Posterior vena cava (tissue), 2 donors: ENCODE measurements around the gene DQX1. TPM values are rescaled to one million over a fixed set of nuclear protein-coding genes. Genes with fewer than 3 reads are reported as not detected.
"Not testable (repeated sequence)": the region's sequence is repeated elsewhere in the genome, so short reads cannot be mapped to it uniquely, and the experiment has no call there.

Experiments
- DNase-seq: peaks from one replicate; pipeline ENCODE4 v3.0.0-alpha.2; 2020; ENCODE audit warnings: low spot score
- intact Hi-C, 2 donors: fragments of 100-400 bp; cut with DNase I; formaldehyde crosslinking; loops; one replicate each; pipeline versions ENCODE4 v1.14.1 to v1.14.2; 2022 to 2023
- total RNA-seq, 2 donors: library from RNA; stranded (reverse); fragmentation: NEBNext Ultra II Directional; extraction: Animal tissue kit (Norgen Biotek cat#: 25700); gene quantifications; one replicate each; pipeline ENCODE4 v1.2.1, GENCODE V29; 2021
- donor health status: DM: yes; HTN: yes; CAD: no.
- donor health status: DM: yes; HTN: yes; CAD: no.

DQX1 gene
- total RNA-seq, 2 donors from 2014 or later: not detected

- intact Hi-C loops: loop anchor here (5.0 kb wide), 2 partner anchors 100 to 105 kb away; no protein-coding TSS in a partner anchor
- DNase-seq: peak; percentile 91
These were observed 43.9 kb downstream of the DQX1 start for GRCh38 chr2:74481961-74482800.

- intact Hi-C loops: loop anchor here (5.0 kb wide), 2 partner anchors 101 to 106 kb away; no protein-coding TSS in a partner anchor
- no peak for DNase-seq
These were observed 44.6 kb downstream of the DQX1 start for GRCh38 chr2:74481431-74481830.

- DNase-seq: peak; percentile 58
- intact Hi-C loops: no loop called here
These were observed 51.1 kb downstream of the DQX1 start for GRCh38 chr2:74474899-74475298.

- peak; percentile 76 for DNase-seq
- intact Hi-C loops: no loop called here
These were observed 51.5 kb downstream of the DQX1 start for GRCh38 chr2:74474481-74474880.

- intact Hi-C loops: no loop called here
- no peak for DNase-seq
These were observed 53.1 kb downstream of the DQX1 start for GRCh38 chr2:74472945-74473258.

GRCh38 chr2:74472086-74472944, 53.7 kb downstream of the DQX1 start, which contains the start of gene MRPL53:
Gene MRPL53 (minus strand): TSS chr2:74472680. CDS start chr2:74472660, 20 bp downstream.
- intact Hi-C loops: no loop called here
- peak; percentile 98 for DNase-seq

GRCh38 chr2:74471332-74472065, 54.5 kb downstream of the DQX1 start:
- intact Hi-C loops: no loop called here
- peak; percentile 38 for DNase-seq

- peak; percentile 47 for DNase-seq
- intact Hi-C loops: not testable (repeated sequence)
These were observed 55.3 kb downstream of the DQX1 start for GRCh38 chr2:74470742-74471141.

Other genes with a start within 250 kb of the DQX1 start
- 1 to 10 TPM; 3.9 to 5.3 TPM for gene SLC4A5, start 182.8 kb downstream of the DQX1 start, total RNA-seq
- gene DCTN1, start 145.9 kb downstream of the DQX1 start, total RNA-seq: 100 to 1,000 TPM; 165 to 167 TPM
- 1 to 10 TPM; 2.3 to 2.7 TPM for gene C2orf81, start 104.6 kb downstream of the DQX1 start, total RNA-seq
- gene WDR54, start 104.5 kb downstream of the DQX1 start, total RNA-seq: 1 to 10 TPM; 7.9 to 9.4 TPM
- gene RTKN, start 84.3 kb downstream of the DQX1 start, total RNA-seq: 10 to 100 TPM; 10.6 to 16.8 TPM
- 10 to 100 TPM; 20.5 TPM for gene INO80B, start 71.1 kb downstream of the DQX1 start, total RNA-seq
- gene WBP1, start 67.8 kb downstream of the DQX1 start, total RNA-seq: 10 to 100 TPM; 28.2 to 40.5 TPM
- 10 to 100 TPM; 25.1 to 30.2 TPM for gene MOGS, start 60.8 kb downstream of the DQX1 start, total RNA-seq
- gene MRPL53, start 53.6 kb downstream of the DQX1 start, total RNA-seq: 10 to 100 TPM; 47.1 to 53.2 TPM
- gene CCDC142, start 43.2 kb downstream of the DQX1 start, total RNA-seq: 10 to 100 TPM in 1 of 2 donors, 1 to 10 TPM in 1; 9.9 to 11.2 TPM
- 10 to 100 TPM; 13.2 to 15.0 TPM for gene TTC31, start 43.1 kb downstream of the DQX1 start, total RNA-seq
- 1 to 10 TPM in 1 of 2 donors, not detected in 1; 1.5 TPM for gene LBX2, start 26.6 kb downstream of the DQX1 start, total RNA-seq
- gene PCGF1, start 18.5 kb downstream of the DQX1 start, total RNA-seq: 10 to 100 TPM; 21.6 to 23.6 TPM
- not detected for gene TLX2, start 11.8 kb downstream of the DQX1 start, total RNA-seq
- gene AUP1, start 3.5 kb upstream of the DQX1 start, total RNA-seq: 10 to 100 TPM; 64.4 to 67.0 TPM
- 10 to 100 TPM; 22.4 to 30.4 TPM for gene HTRA2, start 3.7 kb upstream of the DQX1 start, total RNA-seq
- 10 to 100 TPM in 1 of 2 donors, 1 to 10 TPM in 1; 6.1 to 11.8 TPM for gene LOXL3, start 27.7 kb upstream of the DQX1 start, total RNA-seq
- 10 to 100 TPM; 11.0 to 12.2 TPM for gene DOK1, start 28.5 kb upstream of the DQX1 start, total RNA-seq
- gene M1AP, start 122.1 kb upstream of the DQX1 start, total RNA-seq: under 1 TPM in 1 of 2 donors, not detected in 1; 0.19 TPM
- gene SEMA4F, start 128.0 kb upstream of the DQX1 start, total RNA-seq: 1 to 10 TPM; 3.2 to 3.9 TPM